NCI-H2081 treated with DMSO at 0.1 percent for 48 hours (cell line): Measurements from ENCODE around the gene MAGI2.
A peak's percentile ranks its signal among the peaks of the same experiment; 100 is the strongest.
"Not testable (repeated sequence)": the region's sequence is repeated elsewhere in the genome, so short reads cannot be mapped to it uniquely, and the experiment has no call there.

Experiments used
- DNase-seq: peaks from one replicate; lab custom pipeline; 2025; lab: John Stamatoyannopoulos, UW

Gene MAGI2

DNA sequence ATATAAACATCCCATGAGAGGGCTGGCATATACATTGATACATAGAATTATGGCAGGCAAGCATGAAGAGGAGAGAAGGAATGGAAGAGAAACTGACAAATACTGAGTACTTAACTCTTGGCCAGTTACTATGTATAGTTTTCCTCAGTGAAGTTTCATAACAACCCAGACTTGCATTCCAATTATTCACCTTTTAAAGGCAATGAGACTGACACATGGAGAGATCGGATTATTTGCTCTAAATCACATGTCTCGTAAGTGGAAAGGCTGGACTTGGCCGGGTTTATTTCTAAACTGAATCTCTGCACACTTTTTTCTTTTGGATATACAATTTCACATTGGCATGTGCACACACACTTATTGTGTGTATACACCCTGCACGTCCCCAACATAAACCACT lies 1106.6 kb downstream of the MAGI2 start:
- no peak for DNase-seq

DNA sequence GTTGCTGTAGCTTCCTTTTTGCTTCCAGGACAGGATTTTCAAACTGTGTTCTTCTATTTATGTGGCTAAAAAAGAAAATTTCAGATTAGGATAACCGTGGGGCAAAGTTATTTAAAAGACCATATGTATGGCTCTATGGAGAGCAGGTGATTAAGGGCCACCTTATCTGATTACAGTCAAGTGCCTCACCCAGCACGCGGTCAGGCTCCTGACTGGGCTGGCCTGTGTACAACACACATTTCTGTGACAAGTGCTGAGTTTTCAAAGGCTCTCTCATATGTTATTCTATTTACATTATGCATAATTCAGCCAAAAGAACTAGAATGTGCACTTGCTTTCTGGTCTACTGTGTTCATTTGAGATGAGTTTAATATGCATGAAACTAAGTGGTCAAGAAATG lies 1107.5 kb downstream of the MAGI2 start:
- no peak for DNase-seq

DNA sequence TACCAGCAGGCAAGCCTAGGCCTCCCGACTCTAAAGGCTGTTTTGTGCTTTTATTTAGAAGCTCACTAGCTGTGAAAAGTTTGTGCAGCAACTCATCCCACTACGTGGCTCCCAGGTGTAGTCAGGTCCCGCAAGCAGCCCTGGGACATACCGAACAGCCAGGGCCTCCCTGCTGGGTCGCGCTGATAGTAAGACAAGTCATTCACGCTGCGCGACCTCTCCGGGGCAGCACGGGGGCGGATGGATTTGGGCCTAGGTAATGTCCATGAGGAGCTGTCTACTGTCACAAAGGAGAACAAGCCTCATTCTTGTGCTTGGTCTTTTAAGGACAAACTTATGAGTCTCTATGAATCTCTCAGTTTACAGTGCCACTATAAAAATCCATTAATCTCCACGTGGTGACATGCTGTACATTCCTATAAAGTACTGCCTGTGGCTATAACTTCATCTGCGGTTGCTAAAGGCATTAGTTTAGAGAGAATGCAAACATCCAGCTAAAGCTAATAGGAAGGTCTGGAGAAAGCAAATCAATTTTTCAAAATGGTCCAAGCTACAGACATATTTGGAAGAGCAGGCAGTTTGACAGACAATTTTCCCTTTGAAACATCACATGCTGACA lies 1108.1 kb downstream of the MAGI2 start:
- DNase-seq: no peak

DNA sequence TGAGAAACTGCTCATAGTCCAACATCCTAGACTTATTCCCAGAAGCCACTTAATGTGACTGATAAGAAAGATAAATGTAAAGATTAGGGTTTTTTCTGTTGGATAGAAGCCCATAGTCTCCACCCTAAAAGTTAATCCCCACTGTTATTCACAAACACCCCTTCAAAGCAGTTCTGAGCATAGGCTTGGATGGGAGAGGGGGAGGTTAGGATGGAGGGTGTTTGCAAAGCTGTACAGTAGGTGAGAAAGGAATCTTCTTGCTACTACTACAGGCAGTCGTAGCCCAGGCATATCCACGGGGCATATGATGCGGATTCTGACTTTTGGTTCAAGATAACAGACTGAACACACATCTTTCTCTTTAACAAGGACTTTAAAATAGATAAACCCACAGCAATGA lies 1119.0 kb downstream of the MAGI2 start:
- no peak for DNase-seq

DNA sequence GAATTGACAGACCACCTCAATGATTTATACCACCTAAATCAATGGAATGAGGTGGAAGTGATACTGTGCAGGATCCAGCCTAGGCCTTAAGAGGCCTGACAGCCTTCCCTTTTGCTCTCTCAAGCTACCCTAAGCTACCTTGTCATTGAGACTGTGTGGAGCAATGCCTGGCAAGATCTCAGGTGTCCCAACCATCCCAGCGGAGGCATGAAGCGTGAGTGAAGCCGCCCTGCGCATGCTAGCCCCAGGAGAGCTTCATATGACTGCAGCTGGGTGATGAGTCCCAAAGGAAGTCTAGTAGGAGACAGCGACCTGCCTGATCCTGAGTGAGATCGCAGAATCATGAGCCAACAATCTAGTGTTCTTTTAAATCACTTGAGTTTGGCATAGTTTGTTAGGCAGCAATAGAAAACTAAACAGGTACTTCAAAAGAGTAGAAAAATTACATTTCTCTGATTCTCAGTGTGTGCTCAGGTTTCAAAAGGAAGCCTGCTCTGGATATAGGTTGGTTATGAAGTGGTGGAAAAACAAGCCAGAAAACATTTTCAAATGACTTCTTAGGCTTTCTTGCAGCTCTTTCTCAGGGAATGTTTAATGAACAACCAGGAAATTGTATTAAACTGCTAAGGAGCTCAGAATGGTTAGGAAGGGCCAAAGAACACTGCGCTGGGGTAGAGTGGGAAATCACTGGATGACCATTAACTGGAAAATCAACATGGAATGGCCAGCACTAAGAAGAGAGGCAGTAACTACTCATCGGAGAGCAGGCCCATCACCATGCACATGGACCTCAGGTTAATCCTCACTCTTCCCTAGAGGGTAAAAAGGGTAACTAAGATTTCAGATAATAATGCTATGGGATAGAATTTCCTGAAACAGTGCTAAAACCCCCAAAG lies 1119.7 kb downstream of the MAGI2 start:
- DNase-seq: no peak

DNA sequence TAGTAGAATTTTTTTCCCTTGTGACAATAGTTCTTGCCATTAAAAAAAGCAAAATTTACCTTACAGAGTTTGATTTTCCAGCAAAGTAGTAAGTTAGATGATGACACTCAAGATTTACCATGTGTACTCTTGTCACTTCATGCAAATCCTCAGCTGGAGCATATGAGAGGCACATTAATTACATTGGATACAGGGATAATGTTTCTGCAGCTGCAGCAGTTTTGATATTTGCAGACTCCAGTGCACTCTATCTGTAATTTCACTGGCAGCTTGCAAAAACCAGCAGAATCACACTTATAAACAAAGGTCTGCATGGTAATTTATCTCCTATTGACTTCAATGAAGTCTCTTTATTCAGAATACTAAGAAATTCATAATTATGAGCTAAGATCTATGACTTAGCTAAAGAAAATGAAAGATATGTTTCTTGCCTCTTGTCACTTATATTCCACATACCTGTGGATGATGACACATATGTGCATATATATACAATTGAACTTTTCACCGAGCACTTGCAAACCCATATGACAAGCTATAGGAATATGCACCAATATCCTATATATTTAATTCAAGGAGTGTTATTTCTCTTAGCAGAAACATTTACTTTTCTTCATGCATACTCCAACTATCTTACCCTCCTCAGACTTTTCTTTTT lies 1124.3 kb downstream of the MAGI2 start:
- no peak for DNase-seq

DNA sequence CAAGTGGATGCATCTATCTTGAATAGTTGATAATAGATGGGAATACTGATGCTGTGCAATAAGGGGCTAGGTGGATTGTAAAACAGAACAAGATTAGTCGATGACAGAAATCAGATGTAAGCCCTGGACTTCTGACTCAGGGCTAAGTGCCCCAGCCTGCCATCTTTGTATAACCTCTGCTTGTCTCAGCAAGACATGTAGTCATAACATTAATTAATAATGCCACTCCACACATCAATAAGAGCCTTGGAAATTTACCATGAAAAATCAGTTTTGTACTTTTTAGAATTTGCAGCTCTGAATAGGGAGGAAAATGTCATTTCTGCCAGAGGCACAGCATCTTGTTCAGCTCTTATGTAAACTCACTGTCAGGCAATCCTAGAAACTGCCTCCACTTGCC lies 1125.7 kb downstream of the MAGI2 start:
- DNase-seq: no peak

DNA sequence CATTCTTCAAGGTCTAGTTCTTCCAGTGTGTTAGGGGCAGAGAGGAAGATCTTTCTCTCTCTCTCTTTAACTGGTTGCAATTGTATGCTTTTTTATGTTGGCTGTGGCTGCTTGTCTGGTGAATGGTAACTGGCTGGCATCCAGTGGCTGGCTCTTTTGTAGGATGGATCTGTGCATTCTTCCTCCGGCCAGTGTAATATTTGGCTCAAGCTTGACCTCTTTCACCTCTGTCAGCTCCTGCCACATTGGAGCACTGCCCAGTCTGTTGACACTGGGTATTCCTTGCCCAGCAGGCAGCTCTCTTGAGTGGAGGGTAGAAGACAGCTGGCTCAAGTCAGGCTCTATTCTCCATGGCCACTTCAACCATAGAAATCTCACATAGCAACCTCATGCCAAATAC lies 1126.6 kb downstream of the MAGI2 start:
- no peak for DNase-seq

DNA sequence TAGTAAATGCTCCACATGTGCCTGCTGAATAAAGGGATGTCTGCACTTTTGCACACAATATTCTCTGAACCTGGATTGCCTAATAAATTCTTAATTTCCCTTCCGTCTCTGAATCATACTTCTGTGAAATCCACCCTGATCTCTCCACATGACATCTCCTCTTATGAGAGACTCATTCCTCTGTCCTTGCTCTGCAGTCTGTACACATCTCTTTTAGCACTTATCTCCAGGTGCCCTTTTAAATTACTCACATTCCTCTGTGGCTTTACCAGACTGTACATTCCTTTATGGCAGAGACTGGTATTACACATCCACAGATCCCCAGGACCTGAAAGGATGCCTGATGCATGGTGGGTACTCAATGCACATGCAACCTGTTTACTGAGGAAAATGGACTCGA lies 1127.3 kb downstream of the MAGI2 start:
- no peak for DNase-seq

DNA sequence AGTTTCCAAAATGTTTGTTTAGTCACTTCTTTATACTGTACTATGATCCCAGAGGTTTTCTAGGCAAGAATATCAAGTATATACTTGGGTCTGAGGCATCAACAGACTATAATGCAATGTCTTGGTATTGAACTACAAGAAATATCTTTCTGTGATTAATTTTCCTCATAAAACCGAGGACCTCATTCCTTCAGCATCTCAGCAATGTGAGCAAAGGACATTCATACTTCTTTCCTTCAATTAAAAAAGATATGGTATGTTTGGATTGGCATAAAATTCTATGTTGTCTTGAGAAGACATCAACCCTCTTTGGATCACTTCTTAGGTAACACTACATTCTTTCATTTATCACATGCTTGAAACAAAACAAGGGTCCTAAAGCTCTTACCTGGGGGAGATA lies 1130.3 kb downstream of the MAGI2 start:
- no peak for DNase-seq

DNA sequence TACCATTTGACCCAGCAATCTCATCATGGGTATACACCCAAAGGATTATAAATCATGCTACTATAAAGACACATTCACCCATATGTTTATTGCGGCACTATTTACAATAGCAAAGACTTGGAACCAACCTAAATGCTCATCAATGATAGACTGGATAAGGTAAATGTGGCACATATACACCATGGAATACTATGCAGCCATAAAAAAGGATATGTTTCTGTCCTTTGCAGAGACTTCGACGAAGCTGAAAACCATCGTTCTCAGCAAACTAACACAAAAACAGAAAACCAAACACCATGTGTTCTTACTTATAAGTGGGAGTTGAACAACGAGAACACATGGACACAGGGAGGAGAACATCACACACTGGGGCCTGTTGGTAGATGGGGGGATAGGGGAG lies 1131.2 kb downstream of the MAGI2 start:
- not testable (repeated sequence) for DNase-seq

DNA sequence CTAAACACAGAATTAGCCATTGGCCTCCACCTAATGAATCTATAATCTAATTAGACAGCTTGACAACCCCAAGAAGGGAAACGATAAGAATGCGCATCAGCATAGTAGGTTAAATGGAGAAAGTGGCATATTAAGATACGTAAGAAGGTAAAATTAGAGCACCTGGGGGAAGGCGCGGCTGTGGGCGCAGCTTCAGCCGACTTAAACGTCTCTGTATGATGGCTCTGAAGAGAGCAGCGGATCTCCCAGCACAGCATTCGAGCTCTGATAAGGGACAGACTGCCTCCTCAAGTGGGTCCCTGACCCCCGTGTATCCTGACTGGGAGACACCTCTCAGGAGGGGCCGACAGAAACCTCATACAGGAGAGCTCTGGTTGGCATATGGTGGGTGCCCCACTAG lies 1136.1 kb downstream of the MAGI2 start:
- DNase-seq: no peak

DNA sequence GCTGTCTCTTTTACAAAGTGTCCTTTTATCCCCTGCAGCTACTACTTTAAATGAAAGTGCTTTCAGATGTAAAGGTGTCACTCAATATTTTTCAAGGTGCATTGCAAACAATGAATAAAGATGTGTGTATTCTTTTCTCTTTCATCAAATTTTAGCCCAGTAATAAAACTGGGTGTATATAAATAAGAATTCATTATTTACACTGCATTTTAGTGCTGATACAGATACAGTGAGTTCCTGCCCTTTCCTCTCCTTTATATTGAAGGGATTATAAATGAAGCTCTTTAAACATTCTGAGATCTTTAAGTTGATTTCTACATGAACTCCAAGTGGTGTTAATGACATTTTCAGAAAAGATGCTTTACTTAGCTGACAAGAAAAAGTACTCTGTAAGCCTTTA lies 1137.4 kb downstream of the MAGI2 start:
- DNase-seq: no peak

DNA sequence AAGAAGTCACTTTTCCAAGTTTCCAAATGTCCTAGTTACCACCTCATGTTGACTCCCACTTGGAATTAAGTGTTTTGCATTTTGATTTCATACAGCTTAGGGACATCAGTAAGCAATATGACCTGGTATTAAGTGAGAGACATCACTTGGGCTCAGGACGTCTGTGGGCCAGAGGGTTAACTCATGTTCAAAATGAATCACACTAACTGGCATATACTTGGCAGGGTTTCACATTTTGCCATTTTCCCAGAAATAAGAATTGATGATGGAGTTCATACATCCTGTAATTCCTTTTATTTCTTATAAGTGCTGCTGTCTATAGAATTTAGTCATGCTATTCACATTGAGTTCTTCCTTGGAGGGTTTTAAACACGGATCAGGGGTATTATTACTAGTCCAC lies 1138.3 kb downstream of the MAGI2 start:
- no peak for DNase-seq

DNA sequence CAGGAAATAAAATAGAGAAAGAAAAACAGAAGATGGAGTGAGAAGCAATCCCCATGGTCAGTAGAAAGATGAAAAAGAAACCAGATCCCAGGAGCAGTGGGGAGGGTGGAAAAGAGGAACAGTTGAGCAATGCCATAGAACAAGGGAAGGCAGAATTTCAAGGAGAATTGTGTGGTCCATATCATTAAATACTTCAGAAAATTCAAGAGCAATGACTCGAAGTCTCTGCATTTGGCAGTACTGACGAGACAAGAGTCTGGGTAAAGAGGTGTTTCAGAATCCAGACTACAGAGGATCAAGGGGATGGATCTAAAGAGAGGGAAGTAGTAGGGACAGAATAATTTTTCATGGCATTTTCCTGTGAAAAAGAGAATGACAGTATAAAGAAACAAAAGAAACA lies 1142.3 kb downstream of the MAGI2 start:
- no peak for DNase-seq

DNA sequence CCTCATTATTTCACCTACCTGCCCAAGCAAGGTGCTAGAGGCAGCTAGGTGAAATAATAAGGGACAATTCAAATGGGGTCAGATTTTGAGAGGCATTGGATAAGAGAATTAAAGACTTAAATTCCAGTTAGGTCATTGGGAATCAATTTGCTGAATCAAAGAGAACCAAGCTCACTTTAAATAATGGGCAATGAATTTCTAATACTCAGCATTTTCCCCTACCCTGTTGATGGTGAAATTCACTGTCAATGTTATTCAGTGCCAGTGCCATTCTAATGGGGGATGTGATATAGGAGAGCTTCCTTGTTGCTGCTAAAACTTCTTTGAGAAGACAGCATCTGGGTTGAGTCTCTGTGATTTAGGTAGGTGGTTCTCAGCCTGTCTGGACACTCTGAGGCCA lies 1145.6 kb downstream of the MAGI2 start:
- DNase-seq: no peak

DNA sequence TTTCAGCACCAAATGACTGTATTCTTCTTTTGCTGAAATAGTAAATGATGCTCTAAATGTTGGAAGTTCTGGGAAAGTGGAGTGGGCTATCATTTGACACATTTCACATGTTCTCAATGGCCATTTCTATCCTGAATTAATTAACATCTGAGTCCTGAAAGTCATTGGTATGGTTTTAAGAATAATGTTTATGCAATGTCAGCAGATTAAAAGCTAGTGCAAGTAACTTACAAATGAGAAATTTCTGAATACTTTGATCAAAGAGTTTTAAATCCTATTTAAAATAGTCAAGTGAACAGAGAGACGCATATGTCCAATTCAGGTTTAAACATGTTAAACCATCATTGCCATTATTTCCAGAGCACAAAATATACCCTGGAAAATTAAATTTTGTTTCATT lies 1146.8 kb downstream of the MAGI2 start:
- DNase-seq: no peak

DNA sequence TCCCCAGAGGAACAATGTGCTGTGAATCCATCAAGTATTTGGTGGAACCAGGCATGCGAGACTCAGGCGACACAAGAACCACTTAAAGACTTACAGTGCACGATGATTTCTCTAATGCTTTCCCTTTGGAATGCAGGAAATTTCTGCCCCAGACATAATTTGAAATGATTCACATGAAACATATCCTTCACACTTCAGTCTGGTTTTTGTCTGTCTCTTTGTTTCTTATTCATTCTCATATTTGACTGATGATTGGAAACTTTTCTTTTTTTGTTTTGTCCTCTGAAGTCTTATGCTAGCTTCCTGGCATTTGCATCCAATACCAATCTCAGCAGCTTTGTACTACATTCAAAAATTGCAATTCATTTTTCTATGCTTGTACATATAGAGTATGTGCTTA lies 1152.1 kb downstream of the MAGI2 start:
- DNase-seq: no peak

DNA sequence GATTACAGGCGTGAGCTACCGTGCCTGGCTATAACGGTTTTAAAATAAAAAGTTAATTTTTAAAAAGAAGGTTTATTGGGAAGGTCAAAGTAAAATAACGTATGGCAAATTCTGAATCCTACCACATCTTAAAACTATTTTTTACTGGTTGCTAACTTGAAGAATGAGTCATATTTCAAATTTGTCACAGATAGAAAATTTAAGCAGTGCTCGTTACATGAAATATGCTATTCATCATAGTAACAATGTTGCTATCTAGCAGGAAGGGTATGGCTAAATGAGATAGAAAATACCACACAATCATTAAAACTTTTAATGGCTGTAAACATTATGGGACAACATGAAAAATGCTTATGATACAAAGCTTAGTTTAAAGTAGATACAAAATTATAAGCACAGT lies 1154.4 kb downstream of the MAGI2 start:
- DNase-seq: no peak

DNA sequence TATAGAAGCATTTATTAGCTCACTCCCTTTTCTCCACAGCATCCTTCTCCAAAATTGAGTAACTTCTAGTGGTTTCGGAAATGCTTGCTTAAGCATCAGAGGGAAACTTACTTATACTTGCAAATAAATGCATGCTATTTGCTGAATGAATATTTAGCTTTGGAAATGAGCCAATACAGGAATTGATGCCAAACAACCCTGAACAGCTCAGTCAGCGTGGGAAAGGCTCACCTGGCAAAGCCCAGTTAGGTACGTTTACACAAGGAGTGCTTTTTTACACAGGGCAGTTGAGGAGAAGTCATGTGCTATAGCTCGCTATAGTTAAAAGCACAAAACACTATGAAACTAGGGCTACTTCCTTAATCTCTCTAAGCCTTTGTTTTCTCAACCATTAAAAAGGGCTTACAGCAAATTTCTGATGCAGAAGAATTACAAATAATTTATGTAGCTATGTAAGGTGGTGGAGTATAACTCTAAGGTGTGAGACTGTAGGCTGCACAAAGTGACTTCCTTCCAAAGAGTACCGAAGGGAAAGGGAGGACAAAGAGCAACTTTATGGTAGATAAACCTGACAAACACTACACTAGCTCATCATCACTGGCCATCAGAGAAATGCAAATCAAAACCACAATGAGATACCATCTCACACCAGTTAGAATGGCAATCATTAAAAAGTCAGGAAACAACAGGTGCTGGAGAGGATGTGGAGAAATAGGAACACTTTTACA lies 1156.7 kb downstream of the MAGI2 start:
- peak; percentile 33 for DNase-seq

DNA sequence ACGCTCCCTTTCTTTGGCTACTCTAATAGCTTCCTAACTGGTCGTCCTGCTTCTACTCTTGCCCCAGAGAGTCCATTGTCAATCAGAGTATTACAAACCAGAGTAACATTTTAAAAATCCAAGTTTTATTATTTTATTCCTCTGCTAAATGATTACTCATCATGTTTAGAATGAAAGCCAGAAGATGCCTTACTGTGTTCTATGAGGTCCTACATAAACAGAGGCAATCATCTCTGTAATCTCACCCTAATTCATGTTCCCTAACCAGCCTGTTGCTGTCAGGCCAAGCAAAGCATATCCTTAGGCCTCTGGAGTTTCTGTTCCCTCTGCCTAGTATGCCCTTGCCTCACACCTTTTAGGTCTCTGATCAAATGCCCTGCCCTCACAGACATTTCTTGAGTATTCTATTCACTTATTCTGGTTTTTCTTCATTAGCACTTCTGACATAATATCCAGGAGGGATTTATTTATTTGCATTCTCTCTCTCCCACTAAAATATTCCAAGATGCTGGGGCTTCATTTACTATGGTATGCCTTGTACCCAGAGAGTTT lies 1157.3 kb downstream of the MAGI2 start:
- no peak for DNase-seq

DNA sequence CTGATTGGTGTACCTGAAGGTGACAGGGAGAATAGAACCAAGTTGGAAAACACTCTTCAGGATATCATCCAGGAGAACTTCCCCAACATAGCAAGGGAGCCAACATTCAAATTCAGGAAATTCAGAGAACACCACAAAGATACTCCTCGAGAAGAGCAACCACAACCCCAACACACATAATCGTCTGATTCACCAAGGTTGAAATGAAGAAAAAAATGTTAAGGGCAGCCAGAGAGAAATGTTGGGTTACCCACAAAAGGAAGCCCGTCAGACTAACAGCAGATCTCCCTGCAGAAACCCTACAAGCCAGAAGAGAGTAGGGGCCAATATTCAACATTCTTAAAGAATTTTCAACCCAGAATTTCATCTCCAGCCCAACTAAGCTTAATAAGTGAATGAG lies 1164.0 kb downstream of the MAGI2 start:
- DNase-seq: not testable (repeated sequence)
